Measurements from ENCODE around the gene ILKAP.

GRCh38 chr2:238133499-238134392 lies 69.7 kb downstream of the ILKAP start:
- TF ChIP-seq ZNF274 (IDR thresholded peaks at IDR 0.05; ENCODE audit: low read depth, low read length), result no peak
- no peak for TF ChIP-seq SUZ12 (IDR thresholded peaks at IDR 0.05; ENCODE audit: extremely low read depth, insufficient read depth, insufficient read length)
- TF ChIP-seq YY1 (IDR thresholded peaks at IDR 0.05; ENCODE audit: insufficient read depth, insufficient read length), result no peak

Measured in NT2/D1 (cell line).